HL-60 (cell line): ENCODE measurements around the gene LIPC.
A peak's percentile ranks its signal among the peaks of the same experiment; 100 is the strongest.

Experiments
- DNase-seq, 2 experiments: peaks; one replicate each; pipeline ENCODE4 v3.0.0-alpha.2; 2010 to 2020; ENCODE audit warnings: low read depth in 1 of 2, low spot score in 1 of 2
- H3K27ac ChIP-seq: fragments of 250-450 bp; sonication (Bioruptor Pico); replicated peaks from 2 replicates; pipeline ENCODE4 v1.5.1; 2020; ENCODE audit warnings: mild to moderate bottlenecking, moderate library complexity
- H3K27me3 ChIP-seq: fragments of 250-450 bp; sonication (Bioruptor Pico); 2 replicates; pipeline ENCODE4 v1.5.1; 2021; ENCODE audit warnings: mild to moderate bottlenecking, moderate library complexity; ENCODE audit not compliant: insufficient read depth, poor library complexity, severe bottlenecking
- H3K4me3 ChIP-seq: replicated peaks from 2 replicates; pipeline ENCODE4 v1.5.1; 2011; ENCODE audit warnings: mild to moderate bottlenecking, control low read depth, low read length; ENCODE audit not compliant: insufficient read depth
- CTCF ChIP-seq: IDR thresholded peaks from one replicate; pipeline ENCODE4 v1.5.1; 2011; ENCODE audit warnings: low read length, control low read depth, inconsistent platforms; ENCODE audit not compliant: insufficient read depth
- GABPA ChIP-seq: IDR thresholded peaks from 2 replicates; pipeline ENCODE4 v1.6.1; 2012; ENCODE audit warnings: low read depth
- POLR2AphosphoS5 ChIP-seq: IDR thresholded peaks from 2 replicates; pipeline ENCODE4 v1.6.1; 2012; ENCODE audit warnings: low read depth
- SPI1 ChIP-seq: IDR thresholded peaks from 2 replicates; pipeline ENCODE4 v1.6.1; 2012; ENCODE audit warnings: low read depth, mild to moderate bottlenecking, borderline replicate concordance
- TF ChIP-seq, protein P1 (sequence below): IDR thresholded peaks from 2 replicates; pipeline ENCODE4 v1.6.1; 2012; ENCODE audit warnings: low read depth; ENCODE audit not compliant: insufficient replicate concordance

Gene LIPC

DNA sequence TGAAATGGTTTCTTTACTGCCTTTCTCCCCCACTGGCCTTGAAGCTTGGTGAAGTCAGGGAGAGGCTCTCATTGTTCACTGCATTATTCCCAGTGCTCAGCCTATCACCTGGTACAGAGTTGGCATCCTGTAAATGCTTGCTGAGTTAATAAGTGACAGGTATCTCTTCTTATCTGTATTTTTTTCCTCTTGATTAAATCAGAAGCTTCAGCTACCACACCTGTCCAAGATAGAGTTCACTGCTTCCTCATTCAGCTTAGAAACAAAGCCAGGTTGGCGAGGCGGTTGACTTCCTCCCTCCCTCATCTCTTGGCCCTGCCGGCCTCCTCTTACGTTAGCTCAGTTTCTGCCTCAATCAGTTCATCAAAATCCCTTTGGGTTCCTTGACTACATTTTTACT, 142.8 kb downstream of the LIPC start:
- Histone ChIP-seq H3K27ac (no peak overlapping the region), H3K27me3 (no peaks in the 10 kb centered on the region), H3K4me3 (no peak overlapping the region)
- TF ChIP-seq SPI1 (peak; percentile 58), CTCF (no peak), POLR2AphosphoS5 (no peak)
- DNase-seq, result peak in 1 of 2 experiments; percentile 9

DNA sequence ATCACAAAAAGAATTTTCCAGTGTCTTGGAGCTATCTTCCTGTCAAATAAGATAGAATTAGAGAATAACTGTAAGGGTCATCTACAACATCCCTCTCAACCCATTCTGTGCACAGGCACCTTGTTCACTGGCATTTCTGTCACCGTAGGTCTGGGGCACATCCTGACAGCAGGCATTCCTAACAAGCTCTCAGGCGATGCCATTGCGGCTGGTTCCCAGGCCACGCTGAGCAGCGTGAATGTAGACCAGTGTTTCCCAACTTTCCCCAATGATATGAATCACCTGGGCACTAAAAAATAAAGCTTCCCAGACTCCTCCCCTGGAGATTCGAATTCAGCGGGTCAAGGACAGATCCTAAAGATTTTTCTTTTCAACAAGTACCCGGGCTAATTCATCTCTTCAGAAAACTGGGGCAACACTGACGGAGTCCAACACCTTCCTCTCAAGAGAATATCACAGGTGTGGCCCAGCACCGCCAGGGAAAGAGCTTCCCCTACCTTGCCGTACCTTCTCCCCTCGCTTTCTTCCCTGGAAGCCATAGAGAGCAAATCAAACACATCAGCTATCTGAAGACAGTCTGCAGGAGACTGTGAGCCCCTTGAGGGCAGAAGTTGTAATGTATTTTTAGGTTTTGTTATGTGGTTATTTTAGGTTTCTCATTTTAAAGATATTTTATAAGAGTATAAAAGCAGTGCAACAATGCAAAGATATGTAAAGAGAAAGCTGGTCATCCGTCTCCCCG, 143.4 kb downstream of the LIPC start:
- H3K27ac ChIP-seq, result no peak overlapping the region

GRCh38 chr15:58576657-58577056, 144.9 kb downstream of the LIPC start:
- Histone ChIP-seq H3K27ac (no peak overlapping the region), H3K27me3 (no peaks in the 10 kb centered on the region), H3K4me3 (no peak overlapping the region)
- no peak for DNase-seq
- TF ChIP-seq, protein P1, sequence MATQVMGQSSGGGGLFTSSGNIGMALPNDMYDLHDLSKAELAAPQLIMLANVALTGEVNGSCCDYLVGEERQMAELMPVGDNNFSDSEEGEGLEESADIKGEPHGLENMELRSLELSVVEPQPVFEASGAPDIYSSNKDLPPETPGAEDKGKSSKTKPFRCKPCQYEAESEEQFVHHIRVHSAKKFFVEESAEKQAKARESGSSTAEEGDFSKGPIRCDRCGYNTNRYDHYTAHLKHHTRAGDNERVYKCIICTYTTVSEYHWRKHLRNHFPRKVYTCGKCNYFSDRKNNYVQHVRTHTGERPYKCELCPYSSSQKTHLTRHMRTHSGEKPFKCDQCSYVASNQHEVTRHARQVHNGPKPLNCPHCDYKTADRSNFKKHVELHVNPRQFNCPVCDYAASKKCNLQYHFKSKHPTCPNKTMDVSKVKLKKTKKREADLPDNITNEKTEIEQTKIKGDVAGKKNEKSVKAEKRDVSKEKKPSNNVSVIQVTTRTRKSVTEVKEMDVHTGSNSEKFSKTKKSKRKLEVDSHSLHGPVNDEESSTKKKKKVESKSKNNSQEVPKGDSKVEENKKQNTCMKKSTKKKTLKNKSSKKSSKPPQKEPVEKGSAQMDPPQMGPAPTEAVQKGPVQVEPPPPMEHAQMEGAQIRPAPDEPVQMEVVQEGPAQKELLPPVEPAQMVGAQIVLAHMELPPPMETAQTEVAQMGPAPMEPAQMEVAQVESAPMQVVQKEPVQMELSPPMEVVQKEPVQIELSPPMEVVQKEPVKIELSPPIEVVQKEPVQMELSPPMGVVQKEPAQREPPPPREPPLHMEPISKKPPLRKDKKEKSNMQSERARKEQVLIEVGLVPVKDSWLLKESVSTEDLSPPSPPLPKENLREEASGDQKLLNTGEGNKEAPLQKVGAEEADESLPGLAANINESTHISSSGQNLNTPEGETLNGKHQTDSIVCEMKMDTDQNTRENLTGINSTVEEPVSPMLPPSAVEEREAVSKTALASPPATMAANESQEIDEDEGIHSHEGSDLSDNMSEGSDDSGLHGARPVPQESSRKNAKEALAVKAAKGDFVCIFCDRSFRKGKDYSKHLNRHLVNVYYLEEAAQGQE, result no peak
- TF ChIP-seq CTCF (no peak), GABPA (no peak), SPI1 (no peak), POLR2AphosphoS5 (no peak)

More for the DNA sequence above, 143.4 kb downstream of the LIPC start:
- H3K4me3 ChIP-seq, result no peak overlapping the region
- TF ChIP-seq SPI1 (no peak), GABPA (no peak), POLR2AphosphoS5 (no peak), CTCF (no peak)
- TF ChIP-seq, protein P1, result no peak
- H3K27me3 ChIP-seq, result no peaks in the 10 kb centered on the region
- DNase-seq, result no peak

DNA sequence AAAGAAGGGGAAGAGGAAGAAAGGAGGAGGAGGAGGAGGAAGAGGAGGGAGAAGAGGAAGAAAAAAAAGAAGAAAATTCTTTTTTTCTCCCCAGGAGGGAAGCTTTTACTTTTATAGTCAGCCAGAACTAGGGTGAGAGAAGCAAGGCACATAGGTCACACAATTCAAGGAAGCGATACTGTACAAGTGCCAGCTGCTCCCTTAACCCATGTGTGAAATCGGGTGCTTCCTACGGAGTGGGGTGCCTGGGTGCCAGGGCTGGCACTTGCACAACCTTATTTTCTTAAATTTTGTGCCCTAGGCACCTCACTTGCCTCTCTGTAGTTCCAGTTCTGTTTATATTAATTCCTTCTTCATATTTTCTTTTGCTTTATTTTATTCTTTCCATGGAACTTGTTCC, 150.4 kb downstream of the LIPC start:
- Histone ChIP-seq H3K27ac (no peak overlapping the region), H3K4me3 (no peak overlapping the region), H3K27me3 (no peaks in the 10 kb centered on the region)
- no peak for TF ChIP-seq POLR2AphosphoS5
- no peak for DNase-seq
